ENCODE results near the gene DPH1.

The DPH1 gene

DNA sequence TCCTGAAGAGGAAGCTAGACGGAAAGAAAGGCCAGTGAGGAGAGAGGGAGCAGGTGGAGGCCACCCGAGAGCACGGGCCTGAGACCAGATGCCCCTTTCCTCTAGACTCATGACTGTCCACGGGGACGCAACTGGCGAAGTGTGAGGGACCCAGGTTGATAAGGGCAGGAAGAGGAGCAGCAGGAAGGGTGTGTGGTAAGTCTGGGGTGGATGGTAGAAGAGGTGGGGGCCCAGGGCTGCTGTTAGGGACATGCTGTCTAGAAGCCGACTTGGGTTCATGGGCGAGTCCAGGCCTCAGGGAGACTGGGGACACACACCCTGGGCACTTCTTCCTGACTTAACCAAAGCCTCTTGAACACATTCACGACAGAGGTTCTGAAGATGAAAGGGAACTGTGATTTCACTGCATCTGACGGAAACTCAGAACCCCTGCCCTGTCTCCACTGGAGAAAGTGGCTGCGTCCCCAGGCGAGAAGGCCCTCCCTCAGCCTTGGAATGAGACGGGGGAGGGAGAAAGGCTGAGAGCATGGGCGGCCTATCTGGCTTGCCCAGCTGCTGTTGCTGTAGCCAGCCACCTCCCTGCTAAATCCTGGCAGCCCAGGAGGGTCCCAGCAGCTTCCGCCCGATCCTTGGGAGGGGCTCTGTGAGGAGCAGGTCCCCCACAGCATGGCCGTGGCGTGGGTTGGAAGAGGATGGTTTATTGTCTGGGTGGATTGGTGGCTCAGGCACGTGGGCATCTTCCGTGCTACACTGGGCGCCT, 30.9 kb downstream of the DPH1 start:
- in situ Hi-C loops (cut with HindIII; ENCODE audit: low sequenced_read_pairs), result no loop called here

DNA sequence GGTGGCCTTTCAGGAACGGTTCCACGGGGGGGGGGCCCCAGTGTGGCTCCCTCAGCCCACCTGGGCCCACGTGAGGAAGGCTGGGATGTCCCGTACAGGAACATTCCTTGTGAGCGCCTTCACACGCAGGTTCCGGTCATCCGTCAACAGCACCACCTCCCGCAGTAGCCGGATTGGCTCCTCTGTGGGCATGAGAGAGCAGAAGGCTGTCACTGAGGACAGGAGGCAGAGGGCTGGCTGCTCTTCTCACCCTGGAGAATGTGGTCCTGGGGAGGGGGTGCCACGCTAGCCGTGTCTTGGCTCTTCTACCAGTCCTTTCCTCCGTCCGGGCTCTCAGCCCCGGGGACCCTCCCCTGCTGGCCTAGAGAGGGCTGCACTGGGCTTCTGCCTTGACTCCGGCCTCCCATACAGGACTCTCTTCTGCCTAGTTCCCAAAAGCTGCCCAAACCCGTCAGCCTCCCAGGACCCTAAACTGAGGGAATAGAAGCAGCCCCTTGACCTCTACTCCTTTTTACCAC, 31.5 kb downstream of the DPH1 start:
- in situ Hi-C loops (cut with HindIII; ENCODE audit: low sequenced_read_pairs), result no loop called here

DNA sequence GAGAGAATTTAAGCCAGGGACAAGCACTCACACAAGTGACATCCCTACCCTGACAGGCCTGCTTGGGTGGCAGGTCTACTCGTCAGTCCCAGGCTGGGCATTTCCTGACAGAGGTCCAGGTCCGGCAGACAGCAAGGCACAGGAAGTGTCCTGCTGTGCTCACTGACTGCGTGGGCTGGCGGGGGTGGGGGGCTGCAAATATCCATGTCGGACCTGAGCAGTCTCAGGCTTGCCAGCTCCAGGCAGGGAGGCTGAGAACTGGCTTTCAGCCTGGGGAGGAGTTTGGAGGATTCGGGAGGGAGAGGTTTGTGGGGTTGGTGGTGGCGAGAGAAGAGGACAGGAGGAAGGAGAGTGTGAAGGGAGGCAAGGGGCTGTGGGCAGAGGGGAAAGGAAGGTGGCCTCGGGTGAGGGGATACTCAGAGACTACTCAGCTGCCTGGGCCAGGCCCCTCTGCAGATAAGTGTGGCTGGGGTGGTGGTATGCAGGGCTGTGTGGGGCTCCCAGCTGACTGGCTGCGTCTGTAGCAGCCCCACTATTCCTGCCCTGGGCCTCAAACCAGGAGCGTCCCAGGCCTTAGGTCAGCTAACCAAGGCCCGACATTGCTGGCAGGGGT, 32.7 kb downstream of the DPH1 start:
- in situ Hi-C loops (cut with HindIII; ENCODE audit: low sequenced_read_pairs), result no loop called here

DNA sequence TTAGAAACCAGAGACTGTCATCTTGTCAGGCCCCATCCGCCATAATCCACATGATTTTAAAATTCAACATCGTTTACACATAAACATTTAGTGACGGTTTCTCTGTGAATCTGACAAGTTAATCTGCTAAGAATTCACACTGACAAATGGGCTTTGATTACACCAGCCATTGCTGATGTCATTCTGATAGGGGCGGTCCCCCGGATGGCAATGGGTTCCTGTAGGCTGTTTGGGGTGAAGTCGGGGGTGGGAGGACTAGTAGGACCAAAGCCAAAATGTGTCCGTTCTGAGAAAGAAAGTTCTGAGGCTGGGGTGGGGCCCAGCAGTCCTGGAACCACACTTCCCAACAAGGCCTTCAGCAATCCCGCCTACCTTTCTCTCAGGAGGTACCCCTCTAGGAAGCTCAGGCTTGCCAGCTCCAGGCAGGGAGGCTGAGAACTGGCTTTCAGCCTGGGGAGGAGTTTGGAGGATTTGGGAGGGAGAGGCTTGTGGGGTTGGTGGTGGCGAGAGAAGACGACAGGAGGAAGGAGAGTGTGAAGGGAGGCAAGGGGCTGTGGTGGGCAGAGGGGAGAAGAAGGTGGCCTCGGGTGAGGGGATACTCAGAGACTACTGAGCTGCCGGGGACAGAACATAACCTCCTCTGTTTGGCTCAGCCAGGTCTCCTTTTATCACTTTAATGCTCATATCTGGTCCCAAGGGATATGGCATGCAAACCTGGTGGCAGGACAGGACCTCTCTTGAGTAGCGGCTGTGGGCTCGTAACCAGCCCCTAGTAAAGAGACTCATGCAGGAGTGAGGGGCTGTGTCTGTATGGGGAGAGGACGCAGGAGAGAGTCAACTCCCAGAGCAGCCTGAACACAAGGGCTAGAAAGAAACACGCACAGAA, 33.6 kb downstream of the DPH1 start:
- in situ Hi-C loops (cut with HindIII; ENCODE audit: low sequenced_read_pairs), result no loop called here

DNA sequence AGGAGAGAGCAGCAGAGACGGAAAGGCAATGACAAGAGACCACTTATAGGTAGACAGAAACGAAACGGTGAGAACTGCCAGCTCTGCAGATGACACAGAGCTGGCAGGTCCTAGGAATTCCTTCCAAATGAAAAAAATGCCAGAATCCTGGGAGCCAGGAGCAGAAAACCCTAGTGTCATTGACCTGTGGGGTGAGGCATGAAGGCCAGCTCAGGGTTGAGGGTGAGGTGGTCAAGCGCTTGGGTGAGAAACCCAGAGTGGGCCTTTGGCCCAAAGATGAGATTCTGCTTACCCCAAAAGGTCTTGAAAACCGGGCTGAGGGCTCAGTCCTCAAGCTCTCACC, 34.2 kb downstream of the DPH1 start:
- in situ Hi-C loops (cut with HindIII; ENCODE audit: low sequenced_read_pairs), result no loop called here

DNA sequence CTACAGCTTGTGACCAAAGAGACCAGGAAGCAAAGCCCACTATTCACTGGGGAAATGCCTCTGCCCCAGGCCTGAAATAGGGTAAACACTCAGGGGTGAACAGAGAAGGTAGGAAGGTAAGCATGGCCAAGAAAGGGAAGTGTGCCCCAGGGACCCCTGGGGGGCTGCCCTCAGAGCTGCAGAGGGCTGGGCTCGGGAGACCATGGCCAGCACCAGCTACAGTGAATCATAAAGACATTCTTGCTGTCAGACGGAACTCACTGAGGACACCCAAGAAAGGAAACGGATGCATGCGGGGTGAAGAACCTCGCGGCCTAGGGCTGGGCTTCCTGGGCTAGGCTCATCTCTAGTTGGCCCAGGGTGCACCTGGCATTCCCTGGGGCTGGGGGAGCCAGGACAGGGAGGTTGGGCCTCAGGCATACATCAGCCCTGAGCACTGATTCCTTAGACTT, 34.6 kb downstream of the DPH1 start:
- in situ Hi-C loops (cut with HindIII; ENCODE audit: low sequenced_read_pairs), result no loop called here

DNA sequence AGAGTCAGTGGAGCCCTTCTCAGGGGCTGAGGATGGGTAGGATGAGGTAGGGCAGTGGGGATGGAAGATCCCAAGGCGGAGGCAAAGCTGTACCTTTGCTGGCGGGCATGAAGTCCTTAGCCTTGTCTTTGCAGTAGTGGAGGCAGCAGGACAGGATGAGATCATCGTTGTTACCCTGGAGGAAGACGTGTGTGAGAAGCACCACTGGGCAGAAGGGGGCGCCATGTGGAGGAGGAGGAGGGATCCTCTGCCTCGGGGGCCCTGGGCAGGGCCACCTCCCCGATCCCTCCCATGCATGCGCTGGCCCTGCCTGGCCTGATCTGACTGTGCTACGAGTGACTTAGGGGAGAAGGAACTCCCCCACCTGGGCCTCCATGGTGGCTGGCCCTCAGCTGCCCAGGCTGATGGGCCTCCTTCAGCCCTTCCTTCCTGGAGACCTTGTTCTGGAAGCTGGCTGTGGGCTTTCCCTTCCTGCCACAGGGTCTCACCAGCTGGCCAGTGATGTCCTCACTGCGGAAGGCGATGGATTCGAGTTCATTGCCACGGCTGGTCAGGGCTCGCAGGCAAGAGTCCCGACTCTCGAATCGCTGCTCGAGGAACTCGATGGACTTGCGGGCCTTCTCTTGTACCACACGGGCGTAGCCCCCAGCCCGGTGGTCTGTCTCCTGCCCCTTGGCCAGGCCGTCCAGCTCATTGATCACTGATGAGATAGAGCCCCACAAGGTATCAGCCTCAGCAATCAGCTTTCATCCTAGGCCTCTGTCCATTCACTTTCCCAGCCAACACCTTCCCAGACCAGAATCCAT, 35.2 kb downstream of the DPH1 start:
- in situ Hi-C loops (cut with HindIII; ENCODE audit: low sequenced_read_pairs), result no loop called here

DNA sequence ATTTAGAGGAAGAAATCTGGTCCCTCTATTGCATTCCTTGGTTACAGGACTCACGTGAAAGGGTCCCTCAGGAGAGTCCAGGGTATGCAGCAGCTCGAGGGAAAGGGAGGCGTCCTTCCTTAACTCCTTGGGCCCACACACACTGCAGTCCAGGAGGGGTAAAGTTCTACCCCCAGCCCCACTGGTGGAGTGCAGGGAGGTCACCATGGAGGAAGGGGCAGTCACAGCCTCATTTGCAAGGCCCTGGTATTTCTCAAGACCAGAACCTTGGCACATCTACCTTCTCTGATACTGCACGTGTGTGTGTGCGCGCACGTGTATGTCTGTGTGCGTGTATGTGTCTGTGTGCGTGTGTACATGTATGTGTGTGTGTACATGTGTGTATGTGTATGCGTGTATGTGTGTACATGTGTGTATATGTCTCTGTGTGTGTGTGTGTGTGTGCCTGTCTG, 36.0 kb downstream of the DPH1 start:
- in situ Hi-C loops (cut with HindIII; ENCODE audit: low sequenced_read_pairs), result no loop called here

DNA sequence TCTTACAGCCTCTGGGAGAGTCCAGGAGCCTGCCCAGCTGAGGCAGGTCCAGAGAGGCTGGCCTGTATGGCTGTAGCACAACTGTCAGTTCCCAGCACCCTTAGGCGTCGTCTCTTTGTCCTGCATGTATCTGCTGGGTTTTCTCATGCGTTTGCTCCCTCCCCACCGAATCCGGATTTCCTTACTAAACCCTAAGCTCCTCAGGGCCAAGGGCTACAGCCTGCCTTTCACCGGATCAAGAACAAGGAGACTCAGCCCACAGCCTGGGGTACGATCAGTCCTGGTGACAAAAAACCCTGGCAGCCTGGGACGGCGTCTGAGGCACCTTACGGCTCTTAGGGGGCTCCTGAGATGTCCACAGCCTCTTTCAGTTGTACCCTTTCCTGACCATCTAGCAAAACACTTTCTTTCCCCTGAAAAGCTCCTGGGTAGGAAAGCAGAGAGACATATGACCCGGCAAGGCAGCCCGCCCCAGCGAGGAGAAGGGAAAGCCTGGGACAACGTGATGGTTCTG, 37.2 kb downstream of the DPH1 start:
- in situ Hi-C loops (cut with HindIII; ENCODE audit: low sequenced_read_pairs), result no loop called here

DNA sequence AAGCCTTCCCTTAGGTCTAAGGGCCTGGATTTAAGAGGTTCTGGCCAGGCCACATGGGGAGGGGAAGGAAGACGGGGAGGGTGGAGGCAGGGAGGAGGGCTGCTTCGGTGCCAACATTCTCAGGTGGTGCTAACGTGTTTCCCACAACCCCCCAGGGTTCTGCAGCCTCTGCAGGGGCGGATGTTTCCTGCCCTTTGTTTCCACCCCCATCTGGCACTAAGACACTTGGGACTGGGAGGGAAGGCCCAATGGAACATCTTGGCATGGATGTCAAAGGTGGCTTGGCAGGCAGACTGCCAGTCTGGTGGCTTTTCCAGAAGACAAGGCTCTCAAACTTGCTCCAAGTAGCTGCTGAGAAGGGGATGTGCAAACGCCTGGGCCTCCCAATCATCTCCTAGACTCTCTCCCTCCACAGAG, 37.7 kb downstream of the DPH1 start:
- in situ Hi-C loops (cut with HindIII; ENCODE audit: low sequenced_read_pairs), result no loop called here

DNA sequence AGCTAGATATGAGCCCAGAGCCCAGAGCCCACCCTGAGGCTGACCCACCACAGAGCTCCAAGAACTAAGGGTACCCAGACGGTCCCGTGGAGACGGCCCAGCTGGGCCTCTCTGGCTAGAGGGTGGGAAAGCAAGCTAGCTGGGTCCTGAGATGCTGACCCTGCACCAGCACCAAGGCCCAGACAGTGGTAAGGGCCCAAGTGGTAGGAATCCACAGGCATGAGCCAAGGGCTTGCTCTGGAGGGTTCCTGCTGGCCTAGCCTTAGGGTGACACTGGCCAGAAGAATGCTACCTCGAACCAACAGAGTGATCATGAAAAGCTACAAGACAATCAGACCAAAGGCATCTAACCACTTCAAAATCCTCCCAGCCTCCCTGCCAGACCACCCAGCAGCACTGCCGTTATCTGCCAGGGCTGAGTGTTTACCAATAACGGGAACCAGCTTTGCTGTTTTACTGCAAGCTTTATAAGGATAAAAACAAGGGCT, 38.1 kb downstream of the DPH1 start:
- in situ Hi-C loops (cut with HindIII; ENCODE audit: low sequenced_read_pairs), result no loop called here

DNA sequence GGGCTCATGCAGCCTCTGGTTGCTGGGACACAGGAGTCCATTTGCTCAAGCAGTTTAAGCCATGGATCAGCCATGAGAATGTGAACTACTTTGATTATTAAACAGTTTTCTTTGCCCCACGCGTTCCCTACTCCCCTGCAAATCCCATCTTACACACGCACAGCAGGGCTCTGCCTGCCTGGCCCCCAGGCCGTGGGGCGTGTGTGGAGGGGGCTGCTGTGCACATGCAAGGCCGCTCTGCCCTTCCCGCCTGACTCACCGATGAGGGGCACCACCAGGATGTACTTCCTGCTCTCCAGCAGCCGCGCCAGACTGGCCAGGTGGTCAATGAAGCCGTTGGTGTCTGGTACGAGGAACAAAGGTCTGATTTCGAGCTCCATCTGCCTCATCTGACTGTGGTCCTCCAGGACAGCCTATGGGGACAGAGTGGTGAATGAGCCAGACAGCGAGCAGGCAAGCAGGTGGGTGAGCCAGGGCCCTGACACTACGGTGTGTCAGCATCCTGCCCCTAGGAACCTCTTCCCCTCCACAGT, 38.6 kb downstream of the DPH1 start:
- in situ Hi-C loops (cut with HindIII; ENCODE audit: low sequenced_read_pairs), result no loop called here

DNA sequence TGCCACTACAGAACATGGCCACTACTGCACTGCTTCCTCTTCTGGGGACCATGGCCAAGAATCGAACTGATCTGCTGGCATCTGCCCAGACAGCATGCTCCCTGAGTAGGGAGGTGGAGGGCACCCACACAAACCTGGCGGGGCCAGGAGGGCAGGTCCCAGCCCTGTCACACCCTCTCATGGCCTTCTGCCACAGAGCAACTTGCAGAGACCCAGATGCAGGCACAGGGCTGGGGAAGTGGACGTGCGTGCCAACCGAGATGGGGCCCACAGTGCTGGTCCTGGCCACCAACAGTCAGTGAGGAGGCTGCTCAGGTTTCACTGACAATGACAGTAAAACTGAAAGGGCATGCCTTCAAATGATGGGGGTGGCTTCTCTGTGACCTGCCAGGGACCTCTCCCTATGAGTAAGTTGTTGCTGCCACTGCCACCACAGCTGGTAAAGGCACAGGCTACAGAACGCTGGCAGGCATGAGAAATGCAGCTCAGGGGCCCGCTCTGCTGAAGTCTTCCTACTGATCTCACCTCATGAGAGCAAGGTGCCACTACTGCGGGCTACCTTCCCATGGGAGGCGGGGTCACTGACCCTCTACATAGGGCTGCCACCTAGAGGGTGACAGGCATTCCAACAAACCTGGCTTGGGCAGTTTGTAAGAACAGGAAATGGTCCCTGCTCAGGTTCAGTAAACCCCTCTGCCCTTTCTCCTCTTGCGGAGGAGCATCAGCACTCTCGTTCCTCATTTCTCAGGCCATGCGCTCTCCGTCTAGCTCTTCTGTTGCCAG, 40.5 kb downstream of the DPH1 start:
- in situ Hi-C loops (cut with HindIII; ENCODE audit: low sequenced_read_pairs), result no loop called here

DNA sequence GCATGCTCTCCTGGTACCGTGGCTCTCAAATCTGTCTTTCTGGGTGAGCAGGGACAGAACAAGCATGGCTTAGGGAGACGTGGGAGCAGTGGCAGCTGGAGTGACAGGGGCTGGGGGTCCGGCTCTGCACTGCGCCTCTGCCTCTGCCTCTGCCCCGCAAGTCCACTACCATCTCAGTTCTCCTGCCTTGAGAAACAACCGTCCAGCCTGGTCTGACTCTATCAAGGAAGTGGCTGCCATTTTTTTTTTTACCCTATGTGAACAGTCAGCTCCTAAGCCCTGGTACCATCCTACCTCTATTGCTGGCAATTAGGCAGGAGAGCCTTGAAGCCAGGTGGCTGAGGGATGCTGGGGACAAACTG, 41.1 kb downstream of the DPH1 start:
- in situ Hi-C loops (cut with HindIII; ENCODE audit: low sequenced_read_pairs), result no loop called here

DNA sequence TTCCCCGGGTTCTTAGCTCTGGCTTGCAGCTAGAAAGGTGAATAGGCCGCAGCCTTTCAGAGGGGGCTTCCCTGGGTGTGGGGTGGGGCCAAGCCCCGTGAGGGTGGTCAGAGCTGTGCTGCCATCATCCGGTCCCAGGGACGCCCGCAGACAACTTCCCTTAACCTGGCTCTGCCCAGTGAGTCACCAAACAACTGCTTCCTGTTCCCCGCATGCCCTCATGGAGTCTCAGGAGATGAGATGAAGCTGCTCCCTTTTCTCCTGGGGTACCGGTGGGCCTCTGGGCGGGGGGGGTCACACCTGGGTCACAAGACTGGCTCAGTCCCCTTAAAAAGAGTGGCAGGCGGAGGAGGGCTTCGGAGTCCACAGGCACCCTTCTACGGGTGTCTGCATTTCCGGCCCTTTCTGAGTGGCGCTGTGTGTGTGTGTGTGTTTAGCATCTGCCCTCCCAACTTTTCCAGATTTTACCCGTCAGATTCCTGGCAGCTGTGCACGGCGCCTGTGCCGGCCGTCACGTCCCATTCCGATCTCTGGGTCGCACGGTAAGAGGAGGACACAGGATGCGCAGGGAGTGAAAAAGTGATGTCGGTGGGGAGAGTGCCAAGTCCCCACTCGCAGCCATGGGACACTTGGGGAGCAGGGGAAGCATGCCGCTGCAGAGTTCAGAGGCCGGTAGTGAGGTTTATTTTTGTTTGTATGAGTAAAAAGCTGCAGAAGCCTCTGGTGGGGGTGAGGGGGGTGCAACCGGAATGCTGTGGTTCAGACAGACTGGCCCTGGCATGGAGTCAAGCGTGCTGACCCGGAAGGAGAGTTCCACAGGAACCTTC, 41.7 kb downstream of the DPH1 start:
- in situ Hi-C loops (cut with HindIII; ENCODE audit: low sequenced_read_pairs), result no loop called here

DNA sequence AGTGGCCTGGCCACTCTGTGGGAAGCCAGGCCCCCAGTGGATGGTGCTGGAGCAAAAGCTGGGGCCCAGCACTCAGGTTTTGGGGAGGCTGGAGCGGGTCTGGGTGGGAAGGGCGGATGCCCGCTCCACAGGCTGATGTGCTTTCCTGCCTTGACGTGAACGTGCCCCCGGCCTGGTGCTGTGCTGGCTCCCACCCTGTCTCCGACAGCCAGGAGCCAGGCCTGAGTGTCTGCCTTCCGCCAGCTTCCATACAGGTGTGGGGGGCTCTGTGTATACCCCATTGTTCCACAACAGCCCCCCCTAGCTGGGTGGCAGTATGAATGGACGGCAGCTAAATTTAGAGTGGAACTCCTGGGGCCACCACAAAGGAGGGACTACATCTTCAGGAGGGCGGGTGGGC, 45.0 kb downstream of the DPH1 start:
- in situ Hi-C loops (cut with HindIII; ENCODE audit: low sequenced_read_pairs), result no loop called here

DNA sequence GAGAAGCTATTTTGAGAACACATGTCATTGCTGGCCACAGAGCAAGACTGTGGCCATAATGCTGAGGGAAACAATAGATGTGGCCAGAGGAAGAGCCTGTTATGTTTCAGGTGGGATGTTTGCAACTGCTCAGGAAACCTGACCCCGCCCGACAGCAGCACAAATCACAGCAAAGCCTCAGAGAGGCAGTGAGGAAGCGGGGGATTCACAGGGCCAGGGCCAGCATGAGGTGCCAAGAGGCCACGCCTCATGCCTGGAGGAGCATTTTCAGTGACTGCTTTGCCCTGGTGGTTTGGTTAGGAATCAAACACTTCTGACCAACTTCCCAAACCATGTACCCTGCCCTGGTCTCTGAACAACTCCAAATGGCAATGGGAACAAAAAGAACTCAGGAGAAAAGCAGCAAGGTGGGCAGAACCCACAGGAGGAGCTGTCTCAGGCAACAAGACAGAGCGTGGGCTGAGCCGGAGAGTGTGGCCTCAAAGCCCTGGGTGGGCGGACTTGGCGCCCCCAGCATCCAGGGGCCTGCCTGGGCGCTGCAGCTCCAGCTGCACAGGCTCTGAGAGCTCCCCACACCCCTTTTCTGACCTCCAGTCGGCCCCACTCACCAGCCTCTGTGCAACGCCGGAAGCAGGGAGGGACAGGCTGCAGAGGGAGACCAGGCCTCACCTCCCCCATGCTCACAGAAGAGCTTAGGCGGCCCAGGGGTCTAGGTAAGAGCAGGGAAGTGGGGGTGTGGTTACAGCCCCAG, 45.6 kb downstream of the DPH1 start:
- in situ Hi-C loops (cut with HindIII; ENCODE audit: low sequenced_read_pairs), result no loop called here
